ENCODE results near the gene TRIP12. TPM values are rescaled to one million over a fixed set of nuclear protein-coding genes. Genes with fewer than 3 reads are reported as not detected.

Gene TRIP12
- total and polyA plus RNA-seq, 2 donors (not counting 1 experiment from before 2014, with no cell fraction given), result 30.9 to 274 TPM

- TF ChIP-seq EZH2 (IDR thresholded peaks at IDR 0.05; ENCODE audit: borderline replicate concordance, insufficient read depth, low read depth, low read length, poor library complexity, severe bottlenecking), result no peak
- no peak for TF ChIP-seq CTCF (IDR thresholded peaks at IDR 0.05)
- WGBS (ENCODE audit: insufficient coverage), result 94% methylated on average over 3 of the region's 5 CpGs
These were observed 36.8 kb downstream of the TRIP12 start for GRCh38 chr2:229884775-229885699.

DNA sequence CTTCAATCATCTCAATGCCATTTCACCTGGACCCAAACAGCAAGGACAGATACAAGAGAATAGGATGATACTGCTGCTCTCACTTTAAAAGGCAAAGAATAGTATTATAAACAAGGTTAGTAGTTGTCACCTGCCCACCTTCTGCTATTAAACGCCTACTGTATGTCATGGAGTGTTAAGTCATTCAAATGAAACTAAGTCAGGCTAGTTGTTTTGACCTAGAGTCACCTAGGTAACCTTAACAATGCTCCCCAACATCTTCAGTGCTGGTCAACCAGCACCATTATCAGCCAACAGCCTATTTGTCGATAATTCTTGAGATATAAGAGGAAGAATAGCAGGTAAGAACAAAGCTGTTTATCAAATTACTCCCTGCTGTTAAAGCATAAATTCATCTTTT, 39.2 kb downstream of the TRIP12 start:
- peaks cover 34% of the 10 kb centered on the region for H3K4me1 Mint-ChIP-seq
- Histone ChIP-seq H3K4me1 (ENCODE audit: control insufficient read depth in 2 of 2, insufficient read depth in 2 of 2, low read length in 2 of 2) (no peaks in the 10 kb centered on the region), H3K4me3 (ENCODE audit: control extremely low read depth in 1 of 5, extremely low read depth in 1 of 5, insufficient read depth in 1 of 5, low read depth in 2 of 5, low read length in 4 of 5) (no peak overlapping the region), H3K27me3 (replicated peaks in 1 of 4; ENCODE audit: control extremely low read depth in 1 of 4, control insufficient read depth in 3 of 4, insufficient read depth in 4 of 4, low read length in 3 of 4) (no peaks in the 10 kb centered on the region), H3K27ac (ENCODE audit: low read length in 2 of 2) (no peak overlapping the region), H2AFZ (ENCODE audit: insufficient read depth, low read depth, low read length, poor library complexity, severe bottlenecking) (no peak overlapping the region), H3K9ac (ENCODE audit: low read length) (no peak overlapping the region), H3K79me2 (ENCODE audit: control insufficient read depth, insufficient read depth, low read length) (peaks cover 71% of the 10 kb centered on the region), H3K9me3 (ENCODE audit: control extremely low read depth in 1 of 3, control insufficient read depth in 2 of 3, insufficient read depth in 1 of 3, low read length in 2 of 3) (no peaks in the 10 kb centered on the region), H4K20me1 (ENCODE audit: control insufficient read depth, insufficient read depth, low read length, poor library complexity, severe bottlenecking) (peaks cover 36% of the 10 kb centered on the region), H3K4me2 (replicated peaks; ENCODE audit: low read depth, low read length, poor library complexity, severe bottlenecking) (no peak overlapping the region), H3K36me3 (replicated peaks in 1 of 2; ENCODE audit: control extremely low read depth in 1 of 2, control insufficient read depth in 1 of 2, extremely low read depth in 1 of 2, insufficient read depth in 2 of 2, low read length in 1 of 2) (peaks cover 2 to 28% of the 10 kb centered on the region in 2 experiments)
- POLR2A ChIA-PET, result no interaction called here
- CTCF ChIA-PET, result no interaction called here
- H3K27ac Mint-ChIP-seq, result no peak overlapping the region
- H3K27me3 Mint-ChIP-seq, result no peaks in the 10 kb centered on the region
- H3K9me3 Mint-ChIP-seq (ENCODE audit: insufficient read depth), result no peaks in the 10 kb centered on the region
- no peak for ATAC-seq (ENCODE audit: low read depth)
- intact Hi-C loops (cut with micrococcal nuclease), result no loop called here
- WGBS (ENCODE audit: insufficient coverage), result no CpG with 5 or more reads among the region's 2 CpGs
- no peak for DNase-seq
- no peak for TF ChIP-seq CTCF (IDR thresholded peaks at IDR 0.05)
- TF ChIP-seq EZH2 (IDR thresholded peaks at IDR 0.05; ENCODE audit: borderline replicate concordance, insufficient read depth, low read depth, low read length, poor library complexity, severe bottlenecking), result no peak
- no peak overlapping the region for H3K4me3 Mint-ChIP-seq

More at GRCh38 chr2:229884775-229885699, 36.8 kb downstream of the TRIP12 start:
- ChIA-PET CTCF (no interaction called here), POLR2A (no interaction called here)
- Histone ChIP-seq H3K27me3 (replicated peaks in 1 of 4; ENCODE audit: control extremely low read depth in 1 of 4, control insufficient read depth in 3 of 4, insufficient read depth in 4 of 4, low read length in 3 of 4) (no peaks in the 10 kb centered on the region), H3K4me1 (ENCODE audit: control insufficient read depth in 2 of 2, insufficient read depth in 2 of 2, low read length in 2 of 2) (peaks cover 0 to 4% of the 10 kb centered on the region in 2 donors), H3K27ac (ENCODE audit: low read length in 2 of 2) (no peak overlapping the region), H3K9ac (ENCODE audit: low read length) (no peak overlapping the region), H3K79me2 (ENCODE audit: control insufficient read depth, insufficient read depth, low read length) (peaks cover 75% of the 10 kb centered on the region), H3K36me3 (replicated peaks in 1 of 2; ENCODE audit: control extremely low read depth in 1 of 2, control insufficient read depth in 1 of 2, extremely low read depth in 1 of 2, insufficient read depth in 2 of 2, low read length in 1 of 2) (peaks cover 0 to 9% of the 10 kb centered on the region in 2 experiments), H3K9me3 (ENCODE audit: control extremely low read depth in 1 of 3, control insufficient read depth in 2 of 3, insufficient read depth in 1 of 3, low read length in 2 of 3) (no peaks in the 10 kb centered on the region), H2AFZ (ENCODE audit: insufficient read depth, low read depth, low read length, poor library complexity, severe bottlenecking) (no peak overlapping the region), H3K4me3 (ENCODE audit: control extremely low read depth in 1 of 5, extremely low read depth in 1 of 5, insufficient read depth in 1 of 5, low read depth in 2 of 5, low read length in 4 of 5) (no peak overlapping the region), H4K20me1 (ENCODE audit: control insufficient read depth, insufficient read depth, low read length, poor library complexity, severe bottlenecking) (peaks cover 49% of the 10 kb centered on the region), H3K4me2 (replicated peaks; ENCODE audit: low read depth, low read length, poor library complexity, severe bottlenecking) (no peak overlapping the region)
- H3K4me3 Mint-ChIP-seq, result no peak overlapping the region
- H3K4me1 Mint-ChIP-seq, result peaks cover 50% of the 10 kb centered on the region
- DNase-seq (no peak), ATAC-seq (ENCODE audit: low read depth) (no peak)
- H3K27ac Mint-ChIP-seq, result no peak overlapping the region
- no peaks in the 10 kb centered on the region for H3K9me3 Mint-ChIP-seq (ENCODE audit: insufficient read depth)
- no peaks in the 10 kb centered on the region for H3K27me3 Mint-ChIP-seq
- intact Hi-C loops (cut with micrococcal nuclease), result no loop called here
